IPS-18a (cell line): ENCODE data around the gene ZNF316.
A peak's percentile ranks its signal among the peaks of the same experiment; 100 is the strongest.
"Not testable (repeated sequence)": the region's sequence is repeated elsewhere in the genome, so short reads cannot be mapped to it uniquely, and the experiment has no call there.

ENCODE experiments used
- H3K27ac ChIP-seq: one replicate; pipeline ENCODE4 v1.5.1; 2013; ENCODE audit warnings: low read length
- H3K27me3 ChIP-seq: one replicate; pipeline ENCODE4 v1.6.1; 2013; ENCODE audit warnings: mild to moderate bottlenecking, low read length; ENCODE audit not compliant: control insufficient read depth, insufficient read depth
- H3K36me3 ChIP-seq: one replicate; pipeline ENCODE4 v1.6.1; 2013; ENCODE audit warnings: low read depth, low read length; ENCODE audit not compliant: control insufficient read depth
- H3K4me1 ChIP-seq: one replicate; pipeline ENCODE4 v1.6.1; 2013; ENCODE audit warnings: low read depth, low read length; ENCODE audit not compliant: control insufficient read depth
- H3K4me3 ChIP-seq: one replicate; pipeline ENCODE4 v1.5.1; 2013; ENCODE audit warnings: low read length
- H3K9ac ChIP-seq: one replicate; pipeline ENCODE4 v1.6.1; 2013; ENCODE audit warnings: mild to moderate bottlenecking, low read length, moderate library complexity
- H3K9me3 ChIP-seq: one replicate; pipeline ENCODE4 v1.6.1; 2013; ENCODE audit warnings: low read depth, low read length; ENCODE audit not compliant: control insufficient read depth

The ZNF316 gene

DNA sequence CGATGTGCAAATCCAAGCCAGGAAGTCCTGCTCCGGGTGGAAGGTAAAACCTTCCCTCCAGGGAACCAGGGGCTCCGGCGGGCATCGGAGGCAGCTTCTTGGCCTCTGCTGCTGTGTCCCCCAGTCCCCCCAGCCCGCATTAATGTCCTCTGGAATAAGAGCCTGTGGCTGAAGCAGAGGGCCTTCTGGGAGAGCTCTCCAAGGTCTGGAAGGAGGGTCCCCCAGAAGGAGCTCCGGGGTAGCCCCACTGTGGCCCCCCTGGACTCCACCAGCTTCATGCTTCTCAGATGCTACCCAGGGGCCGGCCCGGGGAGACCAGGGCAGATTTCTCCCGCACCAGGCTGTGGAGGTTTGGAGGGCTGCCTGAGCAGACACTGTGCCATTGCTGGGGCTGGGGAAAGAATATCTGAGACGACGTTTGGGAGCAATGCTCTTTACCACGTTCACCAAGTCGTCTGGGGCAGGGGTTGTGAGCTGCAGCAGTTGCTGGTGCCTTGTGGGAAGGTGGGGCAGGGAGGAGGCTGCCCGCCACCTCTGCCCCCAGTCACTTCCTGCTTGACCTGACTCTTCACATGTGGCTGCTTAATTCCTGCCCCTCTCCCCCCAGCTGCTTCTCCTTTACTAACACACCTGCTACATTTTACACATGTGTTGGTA, 13.4 kb upstream of the ZNF316 start:
- no peak overlapping the region for H3K27ac ChIP-seq
- no peaks in the 10 kb centered on the region for H3K4me1 ChIP-seq
- H3K9ac ChIP-seq = no peak overlapping the region
- no peaks in the 10 kb centered on the region for H3K9me3 ChIP-seq
- H3K27me3 ChIP-seq = no peaks in the 10 kb centered on the region
- no peak overlapping the region for H3K4me3 ChIP-seq
- H3K36me3 ChIP-seq = peaks cover 13% of the 10 kb centered on the region

- Histone ChIP-seq H3K9ac (no peak overlapping the region), H3K4me1 (no peaks in the 10 kb centered on the region), H3K4me3 (no peak overlapping the region), H3K27ac (no peak overlapping the region), H3K36me3 (peaks cover 13% of the 10 kb centered on the region), H3K9me3 (no peaks in the 10 kb centered on the region), H3K27me3 (no peaks in the 10 kb centered on the region)
These were observed 12.9 kb upstream of the ZNF316 start for GRCh38 chr7:6624246-6624611.

- Histone ChIP-seq H3K4me3 (no peak overlapping the region), H3K27me3 (no peaks in the 10 kb centered on the region), H3K9me3 (no peaks in the 10 kb centered on the region), H3K36me3 (peaks cover 4% of the 10 kb centered on the region), H3K9ac (no peak overlapping the region), H3K4me1 (no peaks in the 10 kb centered on the region), H3K27ac (no peak overlapping the region)
These were observed 9.1 kb upstream of the ZNF316 start for GRCh38 chr7:6628045-6628444.

DNA sequence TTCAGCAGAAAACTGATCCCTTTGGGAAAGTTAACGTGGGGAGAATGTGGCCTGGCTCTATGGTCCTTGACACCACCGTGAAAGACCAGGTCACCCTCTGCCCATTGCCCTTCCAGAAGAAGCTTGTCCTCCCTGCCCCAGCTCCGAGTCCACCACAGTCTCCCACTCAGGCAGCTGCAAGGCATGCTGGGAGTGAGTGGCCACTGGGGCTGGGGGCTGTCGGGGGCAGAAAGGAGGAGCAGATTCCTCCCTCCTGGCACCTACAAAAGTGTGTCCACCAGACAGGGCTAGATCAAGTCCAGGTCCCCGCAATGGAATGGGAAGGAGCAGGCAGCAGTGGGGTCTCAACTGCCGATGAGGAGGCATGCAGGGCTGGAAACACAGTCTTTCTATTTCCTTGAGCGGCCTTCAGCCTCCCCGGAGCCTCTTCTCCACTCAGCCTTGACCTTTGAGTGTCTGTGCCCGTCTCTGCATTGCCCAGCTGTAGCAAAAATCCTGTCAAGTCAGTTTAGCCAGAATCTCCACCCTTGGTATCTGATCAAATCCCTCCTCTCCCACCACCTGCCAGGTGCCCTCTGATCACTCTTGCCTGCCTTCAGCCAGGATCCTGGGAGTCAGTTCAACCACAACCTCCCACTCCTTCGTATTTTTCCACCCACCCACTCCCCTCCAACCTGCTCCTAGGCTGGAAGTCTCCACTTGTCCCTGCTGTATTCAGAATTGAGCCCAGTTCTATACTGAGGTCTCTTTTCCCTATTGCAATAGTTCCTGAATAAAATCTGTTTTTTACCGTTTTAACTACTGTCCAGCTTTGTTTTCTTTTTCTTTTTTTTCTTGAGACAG, 6.9 kb upstream of the ZNF316 start:
- Histone ChIP-seq H3K27ac (no peak overlapping the region), H3K4me1 (no peaks in the 10 kb centered on the region), H3K4me3 (no peak overlapping the region), H3K27me3 (no peaks in the 10 kb centered on the region), H3K9ac (no peak overlapping the region), H3K36me3 (no peaks in the 10 kb centered on the region), H3K9me3 (no peaks in the 10 kb centered on the region)

GRCh38 chr7:6631605-6632004, 5.5 kb upstream of the ZNF316 start:
- H3K9me3 ChIP-seq = no peaks in the 10 kb centered on the region
- no peaks in the 10 kb centered on the region for H3K4me1 ChIP-seq
- H3K27me3 ChIP-seq = no peaks in the 10 kb centered on the region
- no peak overlapping the region for H3K27ac ChIP-seq
- H3K4me3 ChIP-seq = no peak overlapping the region
- H3K9ac ChIP-seq = no peak overlapping the region
- H3K36me3 ChIP-seq = no peaks in the 10 kb centered on the region

DNA sequence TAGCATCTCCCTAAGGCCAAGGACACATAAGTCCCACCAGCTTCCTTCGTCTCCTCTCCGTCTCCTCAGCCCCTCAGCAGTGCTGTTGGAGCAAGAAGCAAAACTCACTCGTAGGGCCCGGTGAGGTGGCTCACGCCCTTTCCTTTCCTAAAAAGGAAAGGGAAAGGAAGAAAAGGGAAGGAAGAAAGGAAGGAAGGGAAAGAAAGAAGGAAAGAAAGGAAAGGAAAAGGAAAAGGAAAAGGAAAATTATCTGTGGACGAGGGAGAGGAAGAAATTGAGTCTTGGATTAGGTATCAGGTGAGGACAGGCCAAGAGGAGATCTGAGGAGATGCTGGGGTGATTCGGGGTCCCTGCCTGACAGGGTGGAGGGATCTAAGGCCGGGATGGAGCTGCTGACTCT, 3.1 kb upstream of the ZNF316 start:
- no peaks in the 10 kb centered on the region for H3K36me3 ChIP-seq
- H3K4me1 ChIP-seq = no peaks in the 10 kb centered on the region
- H3K9ac ChIP-seq = no peak overlapping the region
- H3K27me3 ChIP-seq = no peaks in the 10 kb centered on the region
- no peak overlapping the region for H3K4me3 ChIP-seq
- no peaks in the 10 kb centered on the region for H3K9me3 ChIP-seq
- H3K27ac ChIP-seq = no peak overlapping the region

DNA sequence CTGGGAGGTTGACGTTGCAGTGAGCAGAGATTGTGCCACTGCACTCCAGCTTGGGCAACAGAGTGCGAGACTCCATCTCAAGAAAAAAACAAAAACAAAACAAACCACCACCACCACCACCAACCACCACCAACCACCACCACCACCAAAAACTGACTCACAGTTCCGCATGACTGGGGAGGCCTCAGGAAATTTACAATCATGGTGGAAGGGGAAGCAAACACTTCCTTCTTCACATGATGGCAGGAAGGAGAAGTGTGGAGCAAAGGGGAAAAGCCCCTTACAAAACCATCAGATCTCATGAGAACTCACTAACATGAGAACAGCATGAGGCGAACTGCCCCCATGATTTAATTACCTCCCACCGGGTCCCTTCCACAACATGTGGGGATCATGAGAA, 2.1 kb upstream of the ZNF316 start:
- not testable (repeated sequence) for H3K36me3 ChIP-seq, H3K9me3 ChIP-seq, H3K27me3 ChIP-seq, H3K9ac ChIP-seq, H3K4me3 ChIP-seq, H3K4me1 ChIP-seq, H3K27ac ChIP-seq

DNA sequence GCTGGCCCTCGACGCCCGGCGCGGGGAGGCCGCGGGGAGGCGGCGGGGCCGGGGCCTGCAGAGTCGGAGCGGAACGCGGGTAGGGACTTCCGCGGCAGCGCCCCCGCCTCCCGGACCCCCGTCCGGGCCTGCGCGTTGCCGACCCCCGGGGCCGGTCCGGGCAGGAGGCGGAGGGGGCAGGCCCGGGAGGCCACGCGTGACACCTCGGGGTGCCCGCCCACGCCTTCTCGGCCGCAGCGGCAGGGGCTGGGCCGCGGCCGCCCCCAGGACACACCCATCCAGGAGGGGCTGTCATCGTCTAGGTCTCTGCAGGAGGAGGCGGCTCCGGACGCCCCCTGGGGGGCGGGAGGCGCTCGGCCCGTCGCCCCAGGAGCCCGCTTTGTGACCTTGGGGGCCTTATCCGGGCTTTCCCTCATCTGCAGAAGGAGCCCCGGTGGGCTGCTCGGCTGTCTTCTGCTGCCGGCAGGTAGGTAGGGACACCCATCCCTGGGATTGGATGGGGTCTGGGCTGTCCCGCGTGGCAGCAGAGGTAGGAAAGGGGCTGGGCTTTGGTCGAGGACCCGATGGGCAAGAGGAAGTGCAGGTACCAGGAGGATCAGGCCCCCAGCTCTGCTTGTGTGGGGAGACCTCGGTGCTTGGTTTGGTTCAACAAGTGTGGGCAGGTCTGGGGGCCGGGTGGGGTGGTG, 569 bp downstream of the ZNF316 start:
- no peak overlapping the region for H3K9ac ChIP-seq
- no peaks in the 10 kb centered on the region for H3K9me3 ChIP-seq
- H3K4me3 ChIP-seq = peak overlapping the region; percentile 52
- H3K27ac ChIP-seq = no peak overlapping the region
- no peaks in the 10 kb centered on the region for H3K36me3 ChIP-seq
- H3K27me3 ChIP-seq = no peaks in the 10 kb centered on the region
- H3K4me1 ChIP-seq = peaks cover 5% of the 10 kb centered on the region

DNA sequence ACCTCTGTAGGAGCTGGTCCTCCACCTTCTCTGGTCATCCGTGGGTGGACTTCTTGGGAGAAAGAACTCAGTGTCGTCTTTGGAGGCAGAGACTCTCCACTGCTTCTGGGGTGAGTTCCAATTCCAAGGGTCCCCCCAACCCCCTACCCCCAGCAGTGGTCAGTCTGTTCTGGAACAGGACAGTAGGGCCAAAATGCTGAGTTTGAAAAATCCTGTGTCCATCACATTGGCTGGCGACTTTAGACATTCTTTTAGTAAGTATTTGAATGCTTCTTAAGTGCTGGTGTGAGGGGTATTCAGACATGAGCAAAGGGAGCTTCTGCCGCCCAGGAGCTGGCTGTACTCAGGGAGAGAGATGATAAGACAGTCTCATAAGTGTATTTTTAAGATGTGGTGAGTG, 1.9 kb downstream of the ZNF316 start:
- Histone ChIP-seq H3K36me3 (peaks cover 3% of the 10 kb centered on the region), H3K9me3 (no peaks in the 10 kb centered on the region), H3K4me3 (no peak overlapping the region), H3K4me1 (peaks cover 5% of the 10 kb centered on the region), H3K27me3 (no peaks in the 10 kb centered on the region), H3K27ac (no peak overlapping the region), H3K9ac (no peak overlapping the region)

DNA sequence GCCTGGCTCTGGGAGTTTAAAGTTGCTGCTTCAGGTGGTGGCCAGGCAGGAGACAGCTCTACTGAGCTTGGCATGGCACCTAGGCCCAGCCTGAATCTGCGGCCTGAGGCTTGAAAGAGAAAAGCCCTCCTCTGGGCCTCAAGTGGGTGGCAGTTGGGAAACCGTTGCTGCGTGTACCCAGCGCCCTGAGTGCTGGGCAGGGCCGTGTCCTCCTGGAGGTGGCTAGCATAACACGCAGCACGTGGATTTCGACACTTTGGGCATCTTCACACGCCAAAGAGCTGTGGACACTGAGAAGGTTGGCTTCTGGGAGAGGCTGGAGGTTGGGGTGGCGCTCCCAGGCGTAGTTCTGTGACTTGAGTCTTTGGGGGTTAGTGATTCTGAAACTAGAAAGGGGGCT, 2.5 kb downstream of the ZNF316 start:
- Histone ChIP-seq H3K27me3 (no peaks in the 10 kb centered on the region), H3K4me3 (no peak overlapping the region), H3K9ac (no peak overlapping the region), H3K36me3 (peaks cover 3% of the 10 kb centered on the region), H3K4me1 (peaks cover 5% of the 10 kb centered on the region), H3K27ac (no peak overlapping the region), H3K9me3 (no peaks in the 10 kb centered on the region)

DNA sequence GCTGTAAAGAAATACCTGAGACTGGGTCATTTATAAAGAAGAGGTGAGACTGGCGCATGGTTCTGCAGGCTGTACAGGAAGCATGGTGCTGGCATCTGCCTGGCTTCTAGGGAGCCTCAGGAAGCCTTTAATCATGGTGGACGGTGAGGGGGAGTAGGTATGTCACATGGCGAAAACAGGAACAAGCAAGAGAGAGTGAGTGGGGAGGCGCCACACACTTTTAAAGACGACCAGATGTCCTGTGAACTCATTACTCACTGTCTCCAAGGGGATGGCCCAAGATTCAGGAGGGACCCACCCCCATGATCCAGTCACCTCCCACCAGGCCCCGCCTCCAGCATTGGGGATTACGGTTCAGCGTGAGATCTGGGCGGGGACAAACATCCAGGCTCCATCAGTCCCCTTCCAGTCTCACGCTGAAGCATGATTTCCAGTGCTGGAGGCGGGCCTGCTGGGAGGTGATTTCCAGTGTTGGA, 3.2 kb downstream of the ZNF316 start:
- H3K4me3 ChIP-seq = no peak overlapping the region
- no peaks in the 10 kb centered on the region for H3K9me3 ChIP-seq
- H3K9ac ChIP-seq = no peak overlapping the region
- H3K4me1 ChIP-seq = peaks cover 5% of the 10 kb centered on the region
- H3K36me3 ChIP-seq = peaks cover 3% of the 10 kb centered on the region
- H3K27ac ChIP-seq = no peak overlapping the region
- H3K27me3 ChIP-seq = no peaks in the 10 kb centered on the region
